Hepatocyte (in vitro differentiated cells): ENCODE measurements around the gene P2RY2.

Experiments used
- EZH2 ChIP-seq: fragments of 200-600 bp; sonication (generic); IDR thresholded peaks from 2 replicates; pipeline ENCODE4 v1.6.1; 2016; ENCODE audit warnings: antibody characterized with exemption, mild to moderate bottlenecking, borderline replicate concordance
- EZH2phosphoT487 ChIP-seq: fragments of 200-600 bp; sonication (generic); IDR thresholded peaks from one replicate; pipeline ENCODE4 v1.6.1; 2018; ENCODE audit warnings: antibody characterized with exemption, mild to moderate bottlenecking, low read depth, moderate library complexity; ENCODE audit not compliant: unreplicated experiment, severe bottlenecking
- TF ChIP-seq, protein P1 (sequence below): fragments of 200-600 bp; sonication (generic); IDR thresholded peaks from 2 replicates; pipeline ENCODE4 v1.5.1; 2016; ENCODE audit warnings: antibody characterized with exemption, mild to moderate bottlenecking; ENCODE audit not compliant: poor library complexity

DNA sequence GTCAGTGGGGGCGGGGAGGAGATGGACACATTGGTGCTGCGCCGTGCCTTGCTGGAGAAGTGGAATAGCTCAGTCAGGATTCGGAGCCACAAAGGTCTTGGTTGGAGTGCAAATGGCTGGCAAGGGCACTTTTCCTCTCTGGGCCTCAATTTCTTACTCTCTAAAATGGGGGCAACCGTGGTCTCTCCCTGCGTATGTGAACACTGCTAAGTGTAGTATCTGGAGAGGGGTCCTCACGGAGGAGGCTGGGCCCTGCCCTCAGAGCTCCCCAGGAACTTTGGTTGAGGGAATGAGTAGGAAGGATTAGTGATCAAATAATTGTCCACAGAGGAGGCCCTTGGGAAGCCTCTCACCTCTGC is 54.6 kb downstream of the P2RY2 start:
- TF ChIP-seq, protein P1, sequence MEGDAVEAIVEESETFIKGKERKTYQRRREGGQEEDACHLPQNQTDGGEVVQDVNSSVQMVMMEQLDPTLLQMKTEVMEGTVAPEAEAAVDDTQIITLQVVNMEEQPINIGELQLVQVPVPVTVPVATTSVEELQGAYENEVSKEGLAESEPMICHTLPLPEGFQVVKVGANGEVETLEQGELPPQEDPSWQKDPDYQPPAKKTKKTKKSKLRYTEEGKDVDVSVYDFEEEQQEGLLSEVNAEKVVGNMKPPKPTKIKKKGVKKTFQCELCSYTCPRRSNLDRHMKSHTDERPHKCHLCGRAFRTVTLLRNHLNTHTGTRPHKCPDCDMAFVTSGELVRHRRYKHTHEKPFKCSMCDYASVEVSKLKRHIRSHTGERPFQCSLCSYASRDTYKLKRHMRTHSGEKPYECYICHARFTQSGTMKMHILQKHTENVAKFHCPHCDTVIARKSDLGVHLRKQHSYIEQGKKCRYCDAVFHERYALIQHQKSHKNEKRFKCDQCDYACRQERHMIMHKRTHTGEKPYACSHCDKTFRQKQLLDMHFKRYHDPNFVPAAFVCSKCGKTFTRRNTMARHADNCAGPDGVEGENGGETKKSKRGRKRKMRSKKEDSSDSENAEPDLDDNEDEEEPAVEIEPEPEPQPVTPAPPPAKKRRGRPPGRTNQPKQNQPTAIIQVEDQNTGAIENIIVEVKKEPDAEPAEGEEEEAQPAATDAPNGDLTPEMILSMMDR, result no peak
- TF ChIP-seq EZH2, result no peak
- TF ChIP-seq EZH2phosphoT487, result no peak
